Measurements from ENCODE around the gene ATP2A2. TPM values are rescaled to one million over a fixed set of nuclear protein-coding genes. Genes with fewer than 3 reads are reported as not detected.
"Not testable (repeated sequence)": the region's sequence is repeated elsewhere in the genome, so short reads cannot be mapped to it uniquely, and the experiment has no call there.

ATP2A2 gene
- total and polyA plus RNA-seq, 4 experiments from 2014 or later = 1.8 to 91.0 (median 48.0) TPM

- CTCF ChIA-PET (ENCODE audit: partially characterized antibody) = interaction anchor here (0.9 to 1.5 kb wide), 2 partner anchors 30 to 150 kb away, joined by 4 to 6 read pairs; no protein-coding TSS in a partner anchor
Observed at GRCh38 chr12:110249716-110250225, 31.3 kb upstream of the ATP2A2 start.

GRCh38 chr12:110251381-110251780 is 29.7 kb upstream of the ATP2A2 start:
- Histone ChIP-seq H3K36me3 (ENCODE audit: insufficient read depth, low read length) (no peaks in the 10 kb centered on the region), H3K4me1 (ENCODE audit: insufficient read depth, low read length) (no peaks in the 10 kb centered on the region), H3K4me3 (ENCODE audit: low read length in 2 of 2) (no peak overlapping the region), H3K27ac (ENCODE audit: low read depth, low read length) (no peak overlapping the region), H3K27me3 (ENCODE audit: insufficient read depth, low read length) (no peaks in the 10 kb centered on the region), H3K9me3 (ENCODE audit: control insufficient read depth in 1 of 2, low read length in 2 of 2) (no peaks in the 10 kb centered on the region)
- no peaks in the 10 kb centered on the region for H3K9me3 Mint-ChIP-seq
- no peak overlapping the region for H3K4me3 Mint-ChIP-seq
- no peak overlapping the region for H3K27ac Mint-ChIP-seq
- POLR2A ChIA-PET (ENCODE audit: partially characterized antibody) = no interaction called here
- CTCF ChIA-PET (ENCODE audit: partially characterized antibody) = interaction anchor here (0.6 kb wide), 1 partner anchor 324 kb away, joined by 3 read pairs; no protein-coding TSS in a partner anchor
- no peaks in the 10 kb centered on the region for H3K36me3 Mint-ChIP-seq
- no peaks in the 10 kb centered on the region for H3K4me1 Mint-ChIP-seq
- no peak for DNase-seq
- intact Hi-C loops (cut with micrococcal nuclease) = no loop called here
- peaks cover 1 to 2% of the 10 kb centered on the region in 2 donors for H3K27me3 Mint-ChIP-seq

More at GRCh38 chr12:110249716-110250225, 31.3 kb upstream of the ATP2A2 start:
- no peaks in the 10 kb centered on the region for H3K9me3 ChIP-seq (ENCODE audit: control insufficient read depth in 1 of 2, low read length in 2 of 2)
- POLR2A ChIA-PET (ENCODE audit: partially characterized antibody) = interaction anchor here (1.3 kb wide), 1 partner anchor 31 kb away, joined by 5 read pairs; the partner anchor contains the start of gene ATP2A2
- intact Hi-C loops (cut with micrococcal nuclease) = loop anchor here (5.0 kb wide), 1 partner anchor 397 kb away; no protein-coding TSS in a partner anchor
- DNase-seq = no peak
- Mint-ChIP-seq H3K27ac (no peak overlapping the region), H3K4me3 (no peak overlapping the region), H3K27me3 (no peaks in the 10 kb centered on the region), H3K36me3 (no peaks in the 10 kb centered on the region), H3K9me3 (no peaks in the 10 kb centered on the region), H3K4me1 (no peaks in the 10 kb centered on the region)
- no peaks in the 10 kb centered on the region for H3K4me1 ChIP-seq (ENCODE audit: insufficient read depth, low read length)
- H3K27ac ChIP-seq (ENCODE audit: low read depth, low read length) = no peak overlapping the region
- no peaks in the 10 kb centered on the region for H3K27me3 ChIP-seq (ENCODE audit: insufficient read depth, low read length)
- no peaks in the 10 kb centered on the region for H3K36me3 ChIP-seq (ENCODE audit: insufficient read depth, low read length)
- H3K4me3 ChIP-seq (ENCODE audit: low read length in 2 of 2) = no peak overlapping the region

GRCh38 chr12:110252716-110253115 is 28.3 kb upstream of the ATP2A2 start:
- Mint-ChIP-seq H3K4me3 (no peak overlapping the region), H3K27me3 (peaks cover 2 to 3% of the 10 kb centered on the region in 2 donors), H3K36me3 (no peaks in the 10 kb centered on the region), H3K4me1 (no peaks in the 10 kb centered on the region), H3K27ac (no peak overlapping the region), H3K9me3 (no peaks in the 10 kb centered on the region)
- Histone ChIP-seq H3K4me3 (ENCODE audit: low read length in 2 of 2) (no peak overlapping the region), H3K27me3 (ENCODE audit: insufficient read depth, low read length) (no peaks in the 10 kb centered on the region), H3K4me1 (ENCODE audit: insufficient read depth, low read length) (no peaks in the 10 kb centered on the region), H3K36me3 (ENCODE audit: insufficient read depth, low read length) (no peaks in the 10 kb centered on the region), H3K9me3 (ENCODE audit: control insufficient read depth in 1 of 2, low read length in 2 of 2) (no peaks in the 10 kb centered on the region), H3K27ac (ENCODE audit: low read depth, low read length) (no peak overlapping the region)
- POLR2A ChIA-PET (ENCODE audit: partially characterized antibody) = no interaction called here
- DNase-seq = no peak
- intact Hi-C loops (cut with micrococcal nuclease) = no loop called here
- CTCF ChIA-PET (ENCODE audit: partially characterized antibody) = interaction anchor here (1.1 kb wide), 1 partner anchor 9 kb away, joined by 4 read pairs; no protein-coding TSS in a partner anchor

- no peaks in the 10 kb centered on the region for H3K4me1 ChIP-seq (ENCODE audit: insufficient read depth, low read length)
- POLR2A ChIA-PET (ENCODE audit: partially characterized antibody) = no interaction called here
- H3K27me3 ChIP-seq (ENCODE audit: insufficient read depth, low read length) = no peaks in the 10 kb centered on the region
- H3K36me3 ChIP-seq (ENCODE audit: insufficient read depth, low read length) = no peaks in the 10 kb centered on the region
- CTCF ChIA-PET (ENCODE audit: partially characterized antibody) = interaction anchor here (1.1 kb wide), 1 partner anchor 10 kb away, joined by 4 read pairs; no protein-coding TSS in a partner anchor
- Mint-ChIP-seq H3K4me3 (no peak overlapping the region), H3K27ac (no peak overlapping the region), H3K27me3 (peaks cover 2 to 3% of the 10 kb centered on the region in 2 donors), H3K36me3 (no peaks in the 10 kb centered on the region), H3K9me3 (no peaks in the 10 kb centered on the region), H3K4me1 (no peaks in the 10 kb centered on the region)
- DNase-seq = no peak
- H3K9me3 ChIP-seq (ENCODE audit: control insufficient read depth in 1 of 2, low read length in 2 of 2) = no peaks in the 10 kb centered on the region
- no peak overlapping the region for H3K27ac ChIP-seq (ENCODE audit: low read depth, low read length)
- intact Hi-C loops (cut with micrococcal nuclease) = no loop called here
- no peak overlapping the region for H3K4me3 ChIP-seq (ENCODE audit: low read length in 2 of 2)
Observed at GRCh38 chr12:110253176-110253575, 27.9 kb upstream of the ATP2A2 start.

- H3K36me3 ChIP-seq (ENCODE audit: insufficient read depth, low read length) = no peaks in the 10 kb centered on the region
- Mint-ChIP-seq H3K27ac (no peak overlapping the region), H3K36me3 (no peaks in the 10 kb centered on the region), H3K4me3 (no peak overlapping the region), H3K9me3 (no peaks in the 10 kb centered on the region), H3K27me3 (peaks cover 2 to 3% of the 10 kb centered on the region in 2 donors), H3K4me1 (no peaks in the 10 kb centered on the region)
- intact Hi-C loops (cut with micrococcal nuclease) = no loop called here
- ChIA-PET CTCF (ENCODE audit: partially characterized antibody) (no interaction called here), POLR2A (ENCODE audit: partially characterized antibody) (no interaction called here)
- no peaks in the 10 kb centered on the region for H3K9me3 ChIP-seq (ENCODE audit: control insufficient read depth in 1 of 2, low read length in 2 of 2)
- no peak overlapping the region for H3K27ac ChIP-seq (ENCODE audit: low read depth, low read length)
- DNase-seq = no peak
- H3K4me1 ChIP-seq (ENCODE audit: insufficient read depth, low read length) = no peaks in the 10 kb centered on the region
- no peak overlapping the region for H3K4me3 ChIP-seq (ENCODE audit: low read length in 2 of 2)
- no peaks in the 10 kb centered on the region for H3K27me3 ChIP-seq (ENCODE audit: insufficient read depth, low read length)
Observed at GRCh38 chr12:110254971-110255540, 26.0 kb upstream of the ATP2A2 start.

- CTCF ChIA-PET (ENCODE audit: partially characterized antibody); intact Hi-C loops (cut with micrococcal nuclease); DNase-seq; H3K4me1 ChIP-seq (ENCODE audit: insufficient read depth, low read length); H3K9me3 ChIP-seq (ENCODE audit: control insufficient read depth in 1 of 2, low read length in 2 of 2); H3K4me1 Mint-ChIP-seq; H3K27me3 Mint-ChIP-seq; H3K36me3 ChIP-seq (ENCODE audit: insufficient read depth, low read length); H3K4me3 ChIP-seq (ENCODE audit: low read length in 2 of 2); H3K27ac Mint-ChIP-seq; H3K27ac ChIP-seq (ENCODE audit: low read depth, low read length); H3K27me3 ChIP-seq (ENCODE audit: insufficient read depth, low read length); H3K36me3 Mint-ChIP-seq; POLR2A ChIA-PET (ENCODE audit: partially characterized antibody); H3K9me3 Mint-ChIP-seq; H3K4me3 Mint-ChIP-seq: not testable (repeated sequence)
Observed at GRCh38 chr12:110255890-110256456, 25.1 kb upstream of the ATP2A2 start.

- no peaks in the 10 kb centered on the region for H3K9me3 ChIP-seq (ENCODE audit: control insufficient read depth in 1 of 2, low read length in 2 of 2)
- no peaks in the 10 kb centered on the region for H3K4me1 Mint-ChIP-seq
- H3K27ac Mint-ChIP-seq = no peak overlapping the region
- no peak overlapping the region for H3K4me3 ChIP-seq (ENCODE audit: low read length in 2 of 2)
- ChIA-PET CTCF (ENCODE audit: partially characterized antibody) (no interaction called here), POLR2A (ENCODE audit: partially characterized antibody) (no interaction called here)
- H3K4me1 ChIP-seq (ENCODE audit: insufficient read depth, low read length) = no peaks in the 10 kb centered on the region
- H3K27me3 Mint-ChIP-seq = peaks cover 2 to 3% of the 10 kb centered on the region in 2 donors
- no peaks in the 10 kb centered on the region for H3K9me3 Mint-ChIP-seq
- no peak overlapping the region for H3K27ac ChIP-seq (ENCODE audit: low read depth, low read length)
- no peaks in the 10 kb centered on the region for H3K36me3 ChIP-seq (ENCODE audit: insufficient read depth, low read length)
- H3K36me3 Mint-ChIP-seq = no peaks in the 10 kb centered on the region
- no peak for DNase-seq
- H3K27me3 ChIP-seq (ENCODE audit: insufficient read depth, low read length) = no peaks in the 10 kb centered on the region
- H3K4me3 Mint-ChIP-seq = no peak overlapping the region
- intact Hi-C loops (cut with micrococcal nuclease) = no loop called here
Observed at GRCh38 chr12:110256780-110257431, 24.1 kb upstream of the ATP2A2 start.

All from CD4-positive, alpha-beta memory T cell (primary cell).